Activated CD8-positive, alpha-beta memory T cell treated with anti-CD3 and anti-CD28 coated beads, Interleukin-2, amount 50 U/mL, for 4 hours (primary cell): ENCODE results near the gene CPNE2.
"Not testable (repeated sequence)": the region's sequence is repeated elsewhere in the genome, so short reads cannot be mapped to it uniquely, and the experiment has no call there.

Experiments used
- DNase-seq: peaks from one replicate; pipeline ENCODE4 v3.0.0-alpha.2; 2020

Gene CPNE2

DNA sequence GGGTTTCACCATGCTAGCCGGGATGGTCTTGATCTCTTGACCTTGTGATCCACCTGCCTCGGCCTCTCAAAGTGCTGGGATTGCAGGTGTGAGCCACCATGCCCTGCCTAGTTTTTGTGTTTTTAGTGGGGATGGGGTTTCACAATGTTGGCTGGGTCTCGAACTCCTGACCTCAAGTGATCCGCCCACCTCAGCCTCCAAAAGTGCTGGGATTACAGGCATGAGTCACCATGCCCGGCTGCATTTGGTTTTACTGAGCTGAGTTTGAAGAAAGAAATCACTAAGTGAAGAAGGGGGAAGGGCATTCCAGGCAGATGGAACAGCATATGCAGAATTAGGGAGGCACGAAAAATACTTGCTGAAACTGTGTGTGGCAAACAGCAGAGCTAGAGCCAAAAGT is 7.6 kb downstream of the CPNE2 start:
- DNase-seq = not testable (repeated sequence)

- DNase-seq = no peak
Measured at GRCh38 chr16:57100445-57100844, 8.1 kb downstream of the CPNE2 start.

DNA sequence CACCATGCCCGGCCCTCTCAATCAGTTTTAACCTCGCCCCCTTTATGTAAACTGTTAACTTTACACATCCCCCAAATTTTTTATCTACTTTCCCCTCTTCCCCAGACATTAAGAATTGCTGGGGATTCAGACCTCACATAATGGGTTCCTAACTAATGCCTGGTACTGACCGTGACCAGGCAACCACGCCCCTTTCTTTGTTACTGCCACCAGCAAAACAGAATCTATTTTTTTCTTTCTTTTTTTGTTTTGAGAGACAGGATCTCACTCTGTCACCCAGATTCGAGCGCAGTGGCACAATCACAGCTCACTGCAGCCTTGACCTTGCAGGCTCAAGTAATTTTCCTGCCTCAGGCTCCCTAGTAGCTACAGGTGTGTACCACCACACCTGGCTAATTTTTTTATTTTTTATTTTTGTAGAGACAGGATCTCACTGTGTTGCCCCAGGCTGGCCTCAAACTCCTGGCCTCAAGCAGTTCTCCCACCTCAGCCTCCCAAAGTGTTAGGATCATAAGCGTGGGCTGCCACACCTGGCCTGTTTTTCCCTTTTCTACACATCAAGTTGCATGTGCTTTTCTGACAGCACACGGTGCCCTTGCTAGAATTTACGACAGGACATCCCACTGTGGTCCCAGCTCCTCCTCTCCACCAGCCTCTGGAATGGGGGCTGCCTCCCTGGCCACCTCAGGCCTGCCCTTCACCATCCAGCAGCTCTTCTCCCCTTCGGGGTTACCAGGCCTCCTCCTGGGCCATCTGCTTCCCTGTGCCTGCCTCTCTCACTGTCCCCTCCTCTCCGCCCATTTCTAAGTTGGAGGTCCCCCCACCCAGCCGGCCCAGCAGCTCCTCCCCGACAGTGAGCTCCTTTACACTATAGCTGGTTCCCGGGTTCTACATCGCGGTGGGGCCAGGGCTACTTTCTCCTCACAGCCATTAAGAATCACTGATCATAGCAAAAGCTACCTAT is 10.8 kb downstream of the CPNE2 start:
- no peak for DNase-seq

DNA sequence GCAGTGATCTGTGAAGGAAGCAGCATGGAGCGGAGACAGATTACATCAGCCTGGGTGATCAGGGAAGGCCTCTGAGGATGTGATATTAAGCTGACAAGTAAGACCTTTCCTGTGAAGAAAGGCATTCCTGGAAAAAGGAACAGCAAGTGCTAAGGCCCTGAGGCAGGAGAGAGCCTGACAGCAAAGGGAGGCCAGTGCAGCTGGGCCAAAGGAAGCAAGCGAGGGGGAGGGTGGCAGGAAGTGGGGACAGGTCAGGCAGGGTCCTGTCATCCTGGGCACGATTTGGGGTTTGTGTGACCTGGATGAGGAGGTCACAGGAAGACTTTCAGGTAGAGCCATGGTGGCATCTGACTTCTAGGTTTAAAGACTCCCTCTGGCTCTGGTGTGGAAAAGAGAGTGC is 12.3 kb downstream of the CPNE2 start:
- no peak for DNase-seq

DNA sequence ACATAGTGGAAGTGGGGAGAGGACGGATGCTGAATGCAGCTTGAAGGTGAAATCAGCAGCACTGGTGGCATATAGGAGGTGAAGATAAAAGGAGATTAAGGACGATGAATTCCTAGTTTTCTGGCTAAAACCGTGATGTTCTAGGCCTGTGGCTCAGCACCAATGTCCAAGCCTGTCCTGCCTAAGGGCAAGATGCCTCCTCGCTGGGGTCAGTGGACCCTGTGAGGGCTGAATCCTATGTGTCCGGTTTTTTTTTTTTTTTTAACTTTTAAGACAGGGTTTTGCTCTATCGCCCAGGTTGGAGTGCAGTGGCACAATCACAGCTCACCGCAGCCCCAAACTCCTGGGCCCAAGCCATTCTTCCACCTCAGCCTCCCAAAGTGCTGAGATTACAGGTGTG is 12.8 kb downstream of the CPNE2 start:
- no peak for DNase-seq

GRCh38 chr16:57106767-57107166 is 14.4 kb downstream of the CPNE2 start:
- no peak for DNase-seq

GRCh38 chr16:57107321-57107922 is 15.0 kb downstream of the CPNE2 start:
- no peak for DNase-seq

- DNase-seq = no peak
Measured at GRCh38 chr16:57108432-57108831, 16.0 kb downstream of the CPNE2 start.

- DNase-seq = not testable (repeated sequence)
Measured at GRCh38 chr16:57109259-57110105, 17.1 kb downstream of the CPNE2 start.

- no peak for DNase-seq
Measured at GRCh38 chr16:57110937-57111336, 18.6 kb downstream of the CPNE2 start.

DNA sequence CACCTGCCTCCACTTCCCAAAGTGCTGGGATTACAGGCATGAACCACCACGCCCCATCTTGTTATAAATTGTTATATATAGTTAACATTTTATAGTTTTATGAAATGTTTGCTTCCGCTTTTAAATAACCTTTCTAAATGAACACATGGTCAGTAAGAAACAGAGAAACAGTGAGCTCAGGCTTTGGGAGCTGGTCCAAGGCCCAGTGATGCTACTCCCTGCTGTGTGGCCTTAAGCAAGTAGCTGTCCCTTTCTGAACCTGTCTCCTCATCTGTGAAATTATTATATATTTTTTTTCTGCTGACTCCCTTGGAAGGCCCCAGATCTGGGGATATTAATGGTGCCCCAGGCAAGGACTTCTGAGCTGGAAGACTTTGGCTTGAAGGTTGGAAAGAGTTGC is 19.0 kb downstream of the CPNE2 start:
- DNase-seq = no peak

- DNase-seq = no peak
Measured at GRCh38 chr16:57112403-57113041, 20.1 kb downstream of the CPNE2 start.

GRCh38 chr16:57113042-57113453 is 20.7 kb downstream of the CPNE2 start:
- no peak for DNase-seq

- no peak for DNase-seq
Measured at GRCh38 chr16:57113664-57114063, 21.3 kb downstream of the CPNE2 start.

GRCh38 chr16:57115168-57115513 is 22.8 kb downstream of the CPNE2 start:
- no peak for DNase-seq

DNA sequence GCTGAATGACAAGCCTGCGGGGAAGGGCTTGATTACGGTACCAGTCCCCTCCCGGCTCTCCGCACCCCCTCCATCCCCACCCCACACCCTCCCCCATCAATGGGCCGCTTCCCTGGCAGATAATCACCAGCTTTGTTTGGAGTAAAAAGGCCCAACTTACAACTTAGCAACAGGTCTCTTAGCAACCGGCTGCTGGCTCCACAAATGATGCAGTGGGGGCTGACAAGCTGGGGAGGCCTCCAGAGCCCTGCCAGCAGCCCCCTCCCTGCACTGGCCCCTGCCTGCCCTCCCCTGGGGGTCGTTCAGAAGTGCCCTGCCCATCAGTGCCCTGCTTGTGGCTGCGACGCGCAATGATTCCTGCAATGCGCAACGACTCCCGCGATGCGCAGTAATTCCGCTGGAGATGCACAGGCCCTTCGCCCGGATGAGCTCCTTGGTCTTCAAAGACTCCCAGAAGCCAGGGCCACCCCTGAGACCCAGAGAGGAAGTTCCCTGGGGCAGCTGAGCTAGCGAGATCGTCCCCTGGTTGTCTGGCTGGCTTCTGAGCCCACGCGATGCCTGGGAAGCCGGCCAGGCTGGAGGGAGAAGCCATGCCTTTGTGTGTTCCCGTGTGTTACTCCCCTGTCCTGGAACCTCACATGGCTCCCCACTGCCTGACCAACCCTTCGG is 23.3 kb downstream of the CPNE2 start:
- no peak for DNase-seq

DNA sequence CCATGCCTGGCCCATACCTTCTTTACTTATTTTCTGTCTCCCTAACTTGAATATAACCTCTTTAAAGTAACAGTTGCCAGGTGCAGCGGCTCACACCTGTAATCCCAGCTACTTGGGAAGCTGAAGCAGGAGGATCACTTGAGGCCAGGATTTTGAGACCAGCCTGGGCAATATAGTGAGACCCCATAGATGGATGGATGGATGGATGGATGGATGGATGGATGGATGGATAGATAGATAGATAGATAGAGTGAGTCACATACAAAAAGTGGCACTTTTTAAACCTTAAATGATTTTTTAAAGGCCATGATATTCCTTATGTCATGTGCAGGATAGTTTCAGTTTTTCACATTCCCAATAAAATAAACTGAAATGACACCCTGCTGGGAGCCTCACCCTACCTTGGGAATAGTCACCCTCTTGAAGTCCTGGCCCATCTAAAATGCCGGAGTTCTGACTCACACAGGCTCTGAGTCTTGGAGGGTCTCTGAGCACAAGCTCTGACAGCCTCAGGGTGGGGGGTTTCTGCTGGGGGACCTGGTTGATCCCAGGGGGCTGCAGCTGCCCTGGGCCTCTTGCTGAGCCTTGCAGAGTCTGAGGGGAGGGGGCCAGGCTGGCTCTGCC is 26.2 kb downstream of the CPNE2 start:
- DNase-seq = no peak

GRCh38 chr16:57123216-57123973 is 31.0 kb downstream of the CPNE2 start:
- no peak for DNase-seq

- no peak for DNase-seq
Measured at GRCh38 chr16:57123974-57124674, 31.7 kb downstream of the CPNE2 start.

DNA sequence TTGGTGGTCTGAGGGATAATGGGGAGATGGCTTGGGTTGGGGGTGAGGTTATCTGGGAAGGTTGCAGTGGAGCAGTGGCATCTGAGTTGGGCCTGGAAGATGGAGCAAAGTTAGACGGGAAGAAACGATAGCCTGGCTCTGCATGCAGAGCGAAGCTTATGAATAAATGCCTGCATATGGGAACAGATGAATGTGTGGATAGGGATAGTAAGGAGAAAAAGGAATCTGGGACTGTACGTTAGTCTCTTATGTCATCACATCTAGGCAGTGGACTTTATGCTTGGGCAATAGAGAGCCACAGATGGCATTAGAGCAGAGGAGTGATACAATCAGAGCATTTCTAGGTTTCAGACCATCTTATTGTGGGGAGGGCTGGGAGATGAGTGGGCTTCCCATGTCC is 33.0 kb downstream of the CPNE2 start:
- DNase-seq = no peak

GRCh38 chr16:57125969-57126368 is 33.6 kb downstream of the CPNE2 start:
- no peak for DNase-seq
